NCI-H2171 (cell line): ENCODE measurements around the gene HNRNPK.

Experiments
- DNase-seq: peaks from one replicate; lab custom pipeline; 2025; lab: John Stamatoyannopoulos, UW

Gene HNRNPK

DNA sequence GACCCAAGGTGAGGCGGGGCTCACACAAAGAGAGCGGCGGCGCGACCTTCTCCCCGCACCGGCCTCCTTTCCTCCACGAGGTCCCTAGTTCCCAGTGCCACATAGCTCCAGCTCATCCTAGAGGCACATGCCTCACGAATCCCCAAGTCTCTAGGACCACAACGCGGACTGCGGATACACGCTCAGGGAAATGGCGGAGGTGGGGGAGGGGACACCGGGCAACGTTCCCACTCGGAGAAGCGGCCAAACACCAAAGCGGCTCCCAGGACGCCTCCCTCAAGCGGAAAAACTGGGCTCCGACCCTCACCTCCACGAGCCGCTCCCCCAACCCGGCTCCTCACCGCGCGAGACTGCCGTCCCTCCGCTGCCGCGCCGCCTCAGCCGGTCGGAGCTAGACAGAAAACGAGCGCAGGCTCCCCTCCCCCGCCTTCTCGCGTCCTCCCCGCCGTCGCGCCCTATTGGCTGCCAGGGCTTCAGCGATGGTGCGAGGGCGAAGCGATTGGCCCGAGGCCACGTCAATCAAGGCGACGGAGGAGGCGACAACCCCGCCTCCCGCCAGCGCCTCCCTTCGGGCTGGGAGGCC lies at the start of gene HNRNPK:
Gene HNRNPK (minus strand): TSS at position 404 of the 583 bp plus-strand sequence. CDS start 1,963 bp downstream, outside the sequence.
- peak; percentile 97 for DNase-seq

- no peak for DNase-seq
These were observed 47.2 kb upstream of the HNRNPK start for GRCh38 chr9:84027201-84027600.

- no peak for DNase-seq
These were observed 44.1 kb upstream of the HNRNPK start for GRCh38 chr9:84024041-84024575.

- DNase-seq = no peak
These were observed 27.6 kb upstream of the HNRNPK start for GRCh38 chr9:84007662-84008061.

DNA sequence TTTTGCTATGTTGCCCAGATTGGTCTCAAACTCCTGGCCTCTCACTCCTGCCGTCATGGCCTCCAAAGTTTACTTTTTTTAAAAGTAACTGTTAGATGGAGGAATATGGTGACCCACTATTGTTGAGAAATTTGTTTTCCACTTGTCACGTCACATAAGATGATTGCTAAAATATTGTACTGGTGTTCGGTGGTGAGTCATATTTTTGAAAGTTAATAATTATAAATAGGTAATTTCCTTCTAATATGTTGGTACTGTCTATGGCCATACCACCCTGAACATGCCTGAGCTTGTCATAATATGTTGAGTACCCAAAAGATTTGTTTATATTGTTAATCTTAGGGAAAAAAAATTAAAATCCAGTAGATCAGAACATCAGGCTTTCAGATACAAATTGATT lies 23.2 kb upstream of the HNRNPK start:
- DNase-seq = no peak

DNA sequence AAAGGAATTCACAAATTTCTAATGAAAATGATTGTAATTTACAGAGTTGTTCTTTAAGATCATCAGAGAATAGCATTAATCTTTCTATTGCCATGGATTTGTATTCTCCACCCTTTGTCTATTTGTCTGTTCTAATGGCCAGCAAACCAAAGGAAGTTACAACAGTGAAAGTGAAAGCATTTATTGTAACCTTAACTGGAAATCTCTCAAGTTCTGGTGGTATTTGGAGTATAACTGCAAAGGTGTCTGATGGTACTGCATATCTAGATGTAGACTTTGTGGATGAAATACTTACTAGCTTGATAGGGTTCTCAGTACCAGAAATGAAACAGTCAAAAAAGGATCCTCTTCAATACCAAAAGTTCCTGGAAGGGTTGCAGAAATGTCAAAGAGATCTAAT lies 22.3 kb upstream of the HNRNPK start:
- no peak for DNase-seq

GRCh38 chr9:84001621-84002020 lies 21.6 kb upstream of the HNRNPK start:
- DNase-seq = no peak

DNA sequence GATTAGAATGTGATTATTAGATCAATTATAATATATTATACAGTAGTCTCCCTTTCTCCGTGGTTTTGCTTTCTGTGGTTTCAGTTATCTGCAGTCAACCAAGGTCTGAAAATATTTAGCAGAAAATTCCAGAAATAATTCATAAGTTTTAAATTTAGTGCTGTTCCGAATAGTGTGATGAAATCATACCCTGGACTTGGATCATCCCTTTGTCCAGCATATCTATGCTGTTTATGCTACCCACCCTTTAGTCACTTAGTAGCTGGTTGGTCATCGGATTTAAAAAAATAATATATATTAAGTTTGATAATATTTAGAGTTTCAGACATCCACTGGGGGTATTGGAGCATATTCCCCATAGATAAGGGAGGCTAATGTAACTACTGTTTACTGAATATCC lies 20.2 kb upstream of the HNRNPK start:
- DNase-seq = no peak

DNA sequence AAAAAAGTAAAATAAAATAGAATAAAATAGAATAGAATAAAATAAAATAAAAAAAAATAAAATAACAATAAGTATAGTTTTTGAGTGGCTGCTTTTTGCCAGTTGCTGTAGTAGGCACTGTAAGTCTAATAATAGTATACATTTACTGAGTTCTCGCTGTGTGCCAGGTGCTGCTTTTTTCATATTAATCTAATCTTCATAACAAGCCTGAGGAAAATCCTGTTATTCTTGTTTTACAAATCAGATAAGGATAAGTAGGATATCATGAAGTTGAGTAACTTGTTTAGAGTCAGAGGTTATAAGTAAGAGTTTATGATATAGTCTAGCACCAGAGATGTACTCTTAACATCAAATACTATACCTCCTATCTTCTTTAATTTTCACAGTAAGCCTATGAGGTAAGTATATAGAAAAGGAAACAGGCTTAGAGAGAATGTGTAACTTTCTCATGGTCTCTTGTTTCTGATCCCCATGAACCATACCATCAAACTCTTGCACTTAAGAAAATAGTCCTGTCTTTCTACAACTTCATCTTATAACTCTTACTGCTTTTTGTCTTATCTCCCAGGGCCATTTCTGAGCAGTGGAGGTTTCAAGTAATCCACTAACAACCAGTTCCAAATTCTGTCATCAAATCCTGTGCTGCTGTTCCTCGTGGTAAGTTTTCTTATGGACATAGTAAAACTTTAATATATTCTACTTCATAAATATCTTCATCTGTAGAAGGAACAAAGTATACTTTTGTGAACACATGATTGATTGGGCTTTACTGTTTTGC lies 19.3 kb upstream of the HNRNPK start:
- no peak for DNase-seq

DNA sequence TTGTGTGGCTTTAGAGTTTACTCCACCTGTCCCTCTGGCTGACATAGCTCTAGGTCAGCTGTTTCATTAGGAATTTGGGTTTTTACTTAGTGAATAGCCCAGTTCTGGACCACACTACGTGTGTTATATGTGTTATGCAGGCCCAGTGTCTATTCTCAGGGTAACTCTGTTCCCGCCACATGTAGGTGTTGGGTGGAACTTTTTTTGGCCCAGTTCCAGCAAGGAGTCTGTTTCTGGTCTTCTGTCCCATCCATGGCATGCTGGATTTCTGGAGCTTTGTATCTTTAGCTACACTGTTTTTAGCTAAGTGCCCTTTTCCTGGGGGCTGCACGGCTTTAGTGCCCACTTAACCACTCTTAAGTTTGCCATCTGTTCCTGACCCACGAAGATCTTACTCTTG lies 16.1 kb upstream of the HNRNPK start:
- DNase-seq = no peak

DNA sequence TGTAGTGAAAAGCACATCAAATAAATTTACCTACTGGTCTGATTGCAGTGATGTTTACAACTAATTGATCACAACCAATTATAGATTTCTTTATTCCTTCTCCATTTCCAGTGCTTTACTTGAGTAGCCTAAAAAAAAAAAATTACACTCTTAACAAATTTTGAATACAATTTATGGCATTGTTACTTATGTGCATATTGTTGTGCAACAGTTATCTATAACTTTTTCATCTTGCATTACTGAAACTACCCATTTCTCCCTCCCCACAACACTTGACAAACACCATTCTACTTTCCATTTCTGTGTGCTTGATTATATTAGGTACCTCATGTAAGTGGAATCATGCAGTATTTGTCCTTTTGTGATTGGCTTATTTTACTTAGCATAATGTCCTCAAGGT lies 12.9 kb upstream of the HNRNPK start:
- DNase-seq = no peak

- no peak for DNase-seq
These were observed 12.4 kb upstream of the HNRNPK start for GRCh38 chr9:83992407-83992806.

GRCh38 chr9:83991355-83991754 lies 11.3 kb upstream of the HNRNPK start:
- DNase-seq = no peak

DNA sequence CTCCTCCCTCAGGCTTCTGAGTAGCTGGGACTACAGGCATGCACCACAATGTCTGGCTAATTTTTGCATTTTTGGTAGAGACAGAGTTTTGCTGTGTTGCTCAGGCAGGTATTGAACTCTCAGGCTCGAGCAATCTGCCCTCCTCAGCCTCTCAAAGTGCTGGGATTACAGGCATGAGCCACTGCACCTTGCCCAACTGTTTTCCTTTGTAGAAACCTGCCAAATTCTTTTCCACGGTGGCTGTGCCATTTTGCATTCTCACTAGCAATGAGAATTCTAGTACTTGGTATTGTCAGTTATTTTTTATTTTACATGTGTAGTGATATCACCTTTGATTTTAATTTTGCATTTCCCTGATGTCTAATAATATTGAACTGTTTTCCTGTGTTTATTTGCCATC lies 8.4 kb upstream of the HNRNPK start:
- no peak for DNase-seq

GRCh38 chr9:83987402-83987791 lies 7.4 kb upstream of the HNRNPK start:
- no peak for DNase-seq

- DNase-seq = no peak
These were observed 6.9 kb upstream of the HNRNPK start for GRCh38 chr9:83986765-83987401.

- no peak for DNase-seq
These were observed 6.2 kb upstream of the HNRNPK start for GRCh38 chr9:83986195-83986594.

GRCh38 chr9:83981126-83981871 lies 1.3 kb upstream of the HNRNPK start:
- peak; percentile 21 for DNase-seq

- DNase-seq = peak; percentile 97
These were observed 545 bp upstream of the HNRNPK start, which contains the start of gene RMI1 for GRCh38 chr9:83980395-83981125. RMI1 (plus strand) TSS chr9:83980805; CDS start chr9:84000987, 20,182 bp downstream.

GRCh38 chr9:83978992-83979811 lies 813 bp downstream of the HNRNPK start:
- peak; percentile 60 for DNase-seq

GRCh38 chr9:83977196-83977595 lies 2.8 kb downstream of the HNRNPK start:
- DNase-seq = no peak
